ENCODE results near the gene GRAMD4.
"Not testable (repeated sequence)": the region's sequence is repeated elsewhere in the genome, so short reads cannot be mapped to it uniquely, and the experiment has no call there.

DNA sequence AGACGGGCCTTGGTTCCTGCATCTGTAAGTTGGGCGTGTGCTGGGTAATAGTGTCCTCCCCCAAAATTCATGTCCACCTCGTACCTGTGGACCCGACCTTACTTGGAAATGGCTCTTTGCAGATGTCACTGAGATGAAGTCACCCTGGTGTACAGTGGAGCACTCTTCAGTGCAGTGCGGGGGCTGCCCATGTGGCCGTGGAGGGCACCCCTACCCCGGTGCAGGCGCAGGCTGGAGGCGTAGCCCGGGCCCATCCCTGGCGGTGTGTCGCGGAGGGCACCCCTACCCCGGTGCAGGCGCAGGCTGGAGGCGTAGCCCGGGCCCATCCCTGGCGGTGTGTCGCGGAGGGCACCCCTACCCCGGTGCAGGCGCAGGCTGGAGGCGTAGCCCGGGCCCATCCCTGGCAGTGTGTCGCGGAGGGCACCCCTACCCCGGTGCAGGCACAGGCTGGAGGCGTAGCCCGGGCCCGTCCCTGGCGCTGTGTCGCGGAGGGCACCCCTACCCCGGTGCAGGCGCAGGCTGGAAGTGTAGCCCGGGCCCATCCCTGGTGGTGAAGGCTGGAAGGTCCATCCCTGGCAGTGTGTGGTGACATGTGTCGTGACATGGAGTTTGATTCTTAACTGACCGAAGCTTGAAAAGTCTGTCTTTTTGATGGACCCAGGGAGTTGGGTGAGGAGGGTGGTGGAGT lies 1.2 kb downstream of the GRAMD4 start:
- TF ChIP-seq, protein P1, sequence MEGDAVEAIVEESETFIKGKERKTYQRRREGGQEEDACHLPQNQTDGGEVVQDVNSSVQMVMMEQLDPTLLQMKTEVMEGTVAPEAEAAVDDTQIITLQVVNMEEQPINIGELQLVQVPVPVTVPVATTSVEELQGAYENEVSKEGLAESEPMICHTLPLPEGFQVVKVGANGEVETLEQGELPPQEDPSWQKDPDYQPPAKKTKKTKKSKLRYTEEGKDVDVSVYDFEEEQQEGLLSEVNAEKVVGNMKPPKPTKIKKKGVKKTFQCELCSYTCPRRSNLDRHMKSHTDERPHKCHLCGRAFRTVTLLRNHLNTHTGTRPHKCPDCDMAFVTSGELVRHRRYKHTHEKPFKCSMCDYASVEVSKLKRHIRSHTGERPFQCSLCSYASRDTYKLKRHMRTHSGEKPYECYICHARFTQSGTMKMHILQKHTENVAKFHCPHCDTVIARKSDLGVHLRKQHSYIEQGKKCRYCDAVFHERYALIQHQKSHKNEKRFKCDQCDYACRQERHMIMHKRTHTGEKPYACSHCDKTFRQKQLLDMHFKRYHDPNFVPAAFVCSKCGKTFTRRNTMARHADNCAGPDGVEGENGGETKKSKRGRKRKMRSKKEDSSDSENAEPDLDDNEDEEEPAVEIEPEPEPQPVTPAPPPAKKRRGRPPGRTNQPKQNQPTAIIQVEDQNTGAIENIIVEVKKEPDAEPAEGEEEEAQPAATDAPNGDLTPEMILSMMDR (conservative IDR thresholded peaks at IDR 0.05 in 1 of 2, IDR thresholded peaks at IDR 0.05 in 1 of 2; ENCODE audit: extremely low read depth in 1 of 2, insufficient read depth in 1 of 2, low read depth in 1 of 2, low read length in 2 of 2), result not testable (repeated sequence)
- TF ChIP-seq EZH2 (IDR thresholded peaks at IDR 0.05; ENCODE audit: borderline replicate concordance, low read length), result not testable (repeated sequence)

Measured in mammary epithelial cell (primary cell).